ENCODE data around the gene CARS2.
A peak's percentile ranks its signal among the peaks of the same experiment; 100 is the strongest.
"Not testable (repeated sequence)": the region's sequence is repeated elsewhere in the genome, so short reads cannot be mapped to it uniquely, and the experiment has no call there.

The CARS2 gene

GRCh38 chr13:110662091-110662490 is 43.8 kb downstream of the CARS2 start:
- Histone ChIP-seq H3K4me1 (ENCODE audit: control insufficient read depth, insufficient read depth, low read length) (no peaks in the 10 kb centered on the region), H3K9me3 (ENCODE audit: control insufficient read depth, insufficient read depth, low read depth, low read length) (no peaks in the 10 kb centered on the region), H3K36me3 (ENCODE audit: control insufficient read depth in 2 of 2, insufficient read depth in 1 of 2, low read length in 2 of 2) (peaks cover 0 to 78% of the 10 kb centered on the region in 2 experiments; a peak in 2 of 3 replicates), H3K4me3 (ENCODE audit: low read depth, low read length) (no peak overlapping the region), H3K27ac (ENCODE audit: extremely low read depth, low read depth, low read length) (no peak overlapping the region)
- TF ChIP-seq ZNF560 (tag by site-specific recombination; IDR thresholded peaks at IDR 0.05; ENCODE audit: borderline replicate concordance), result no peak
- no peak for TF ChIP-seq PATZ1 (tag by site-specific recombination; IDR thresholded peaks at IDR 0.05)
- TF ChIP-seq PRDM6 (tag by site-specific recombination; IDR thresholded peaks at IDR 0.05), result no peak
- TF ChIP-seq ZNF580 (tag by site-specific recombination; IDR thresholded peaks at IDR 0.05), result no peak
- TF ChIP-seq ZIC2 (tag by site-specific recombination; IDR thresholded peaks at IDR 0.05), result no peak
- TF ChIP-seq ZBTB26 (tag by site-specific recombination; optimal IDR thresholded peaks at IDR 0.05), result no peak
- no peak for TF ChIP-seq ZNF423 (tag by site-specific recombination; IDR thresholded peaks at IDR 0.05)
- no peak for TF ChIP-seq KLF8 (tag by site-specific recombination; IDR thresholded peaks at IDR 0.05)
- no peak for TF ChIP-seq ZNF596 (tag by site-specific recombination; IDR thresholded peaks at IDR 0.05)
- TF ChIP-seq RBAK (tag by site-specific recombination; IDR thresholded peaks at IDR 0.05), result no peak
- TF ChIP-seq MEIS1 (CRISPR knock-in tag; IDR thresholded peaks at IDR 0.05; ENCODE audit: borderline replicate concordance), result no peak
- no peak for TF ChIP-seq ZNF112 (tag by site-specific recombination; IDR thresholded peaks at IDR 0.05)
- TF ChIP-seq ZFP69B (tag by site-specific recombination; IDR thresholded peaks at IDR 0.05), result no peak
- TF ChIP-seq ZNF292 (tag by site-specific recombination; IDR thresholded peaks at IDR 0.05; ENCODE audit: borderline replicate concordance, low read depth), result no peak
- no peak for TF ChIP-seq PRDM1 (tag by site-specific recombination; IDR thresholded peaks at IDR 0.05)
- no peak for TF ChIP-seq ZNF510 (tag by site-specific recombination; IDR thresholded peaks at IDR 0.05; ENCODE audit: insufficient replicate concordance)
- no peak for TF ChIP-seq ZNF366 (tag by site-specific recombination; conservative IDR thresholded peaks at IDR 0.05)
- TF ChIP-seq ZNF707 (tag by site-specific recombination; IDR thresholded peaks at IDR 0.05), result no peak
- ChIA-PET POLR2A (no interaction called here), CTCF (interaction anchor here (1.1 kb wide), 1 partner anchor 47 kb away, joined by 4 read pairs; the partner anchor contains the start of gene NAXD)

GRCh38 chr13:110661256-110661655 is 44.7 kb downstream of the CARS2 start:
- Histone ChIP-seq H3K36me3 (ENCODE audit: control insufficient read depth in 2 of 2, insufficient read depth in 1 of 2, low read length in 2 of 2) (peaks cover 0 to 70% of the 10 kb centered on the region in 2 experiments; a peak in 2 of 3 replicates), H3K4me1 (ENCODE audit: control insufficient read depth, insufficient read depth, low read length) (no peaks in the 10 kb centered on the region), H3K4me3 (ENCODE audit: low read depth, low read length) (no peak overlapping the region), H3K9me3 (ENCODE audit: control insufficient read depth, insufficient read depth, low read depth, low read length) (no peaks in the 10 kb centered on the region), H3K27ac (ENCODE audit: extremely low read depth, low read depth, low read length) (no peak overlapping the region)
- ChIA-PET CTCF (no interaction called here), POLR2A (no interaction called here)
- TF ChIP-seq ZSCAN18 (tag by site-specific recombination; IDR thresholded peaks at IDR 0.05), result no peak
- TF ChIP-seq PRDM1 (tag by site-specific recombination; IDR thresholded peaks at IDR 0.05), result 0 out of 2 replicates have a peak, but pooled peaks have one; percentile 64

GRCh38 chr13:110658218-110658911 is 47.6 kb downstream of the CARS2 start:
- H3K27ac ChIP-seq (ENCODE audit: extremely low read depth, low read depth, low read length); H3K4me1 ChIP-seq (ENCODE audit: control insufficient read depth, insufficient read depth, low read length); H3K4me3 ChIP-seq (ENCODE audit: low read depth, low read length); CTCF ChIA-PET; H3K9me3 ChIP-seq (ENCODE audit: control insufficient read depth, insufficient read depth, low read depth, low read length); POLR2A ChIA-PET: not testable (repeated sequence)
- H3K36me3 ChIP-seq (ENCODE audit: control insufficient read depth in 2 of 2, insufficient read depth in 1 of 2, low read length in 2 of 2), result peaks cover 0 to 52% of the 10 kb centered on the region in 2 experiments

Data from HEK293 (cell line).